OCI-M2 (cell line): Measurements from ENCODE around the gene KLHL22.
A peak's percentile ranks its signal among the peaks of the same experiment; 100 is the strongest.
"Not testable (repeated sequence)": the region's sequence is repeated elsewhere in the genome, so short reads cannot be mapped to it uniquely, and the experiment has no call there.

ENCODE experiments used
- DNase-seq: peaks from one replicate; lab custom pipeline; 2025; ENCODE audit not compliant: unreplicated experiment; lab: John Stamatoyannopoulos, UW

KLHL22 gene

GRCh38 chr22:20404881-20405280, 90.7 kb downstream of the KLHL22 start:
- no peak for DNase-seq

- no peak for DNase-seq
Measured at GRCh38 chr22:20403779-20404140, 91.8 kb downstream of the KLHL22 start.

- no peak for DNase-seq
Measured at GRCh38 chr22:20402960-20403778, 92.4 kb downstream of the KLHL22 start.

GRCh38 chr22:20401376-20402014, 94.1 kb downstream of the KLHL22 start:
- DNase-seq: no peak

GRCh38 chr22:20400606-20401375, 94.8 kb downstream of the KLHL22 start:
- DNase-seq: no peak

- DNase-seq: no peak
Measured at GRCh38 chr22:20399866-20400605, 95.6 kb downstream of the KLHL22 start.

GRCh38 chr22:20398420-20398819, 97.2 kb downstream of the KLHL22 start:
- DNase-seq: no peak

GRCh38 chr22:20397498-20397897, 98.1 kb downstream of the KLHL22 start:
- no peak for DNase-seq

- DNase-seq: no peak
Measured at GRCh38 chr22:20396639-20397038, 99.0 kb downstream of the KLHL22 start.

- DNase-seq: no peak
Measured at GRCh38 chr22:20395907-20396287, 99.7 kb downstream of the KLHL22 start.

GRCh38 chr22:20395181-20395906, 100.3 kb downstream of the KLHL22 start:
- DNase-seq: no peak

GRCh38 chr22:20393705-20394476, 101.7 kb downstream of the KLHL22 start, which contains the start of gene ZNF74:
TSS of gene ZNF74 (plus strand) at chr22:20394151. CDS start at chr22:20394629, 478 bp downstream.
- peak; percentile 25 for DNase-seq

GRCh38 chr22:20392983-20393704, 102.5 kb downstream of the KLHL22 start:
- DNase-seq: no peak

- not testable (repeated sequence) for DNase-seq
Measured at GRCh38 chr22:20392365-20392881, 103.2 kb downstream of the KLHL22 start.
